Gastroesophageal sphincter (tissue), 3 donors: ENCODE data around the gene SLC13A1.

Experiments
- CTCF ChIP-seq, 4 experiments: fragments of 200-600 bp in 2 of 4; fragments of 450-650 bp in 2 of 4; sonication (generic) in 1 of 4; IDR thresholded peaks; one replicate each; pipeline ENCODE4 v1.5.1; 2017 to 2019; ENCODE audit warnings: antibody characterized with exemption in 4 of 4, mild to moderate bottlenecking in 2 of 4, moderate library complexity in 2 of 4
- EP300 ChIP-seq: sonication (generic); formaldehyde crosslinking; IDR thresholded peaks from one replicate; pipeline ENCODE4 v1.6.1; 2017; ENCODE audit warnings: antibody characterized with exemption, mild to moderate bottlenecking
- POLR2A ChIP-seq, 2 donors: fragments of 450-650 bp; IDR thresholded peaks; one replicate each; pipeline ENCODE4 v1.6.1; 2017; ENCODE audit warnings: antibody characterized with exemption in 2 of 2, mild to moderate bottlenecking in 2 of 2, moderate library complexity in 1 of 2

- no peak for TF ChIP-seq CTCF (IDR thresholded peaks at IDR 0.05)
- TF ChIP-seq EP300: no peak
- no peak for TF ChIP-seq POLR2A (IDR thresholded peaks at IDR 0.05)
These were observed 120.7 kb downstream of the SLC13A1 start for GRCh38 chr7:123079021-123079420.
